ENCODE measurements around the gene CCZ1.
"Not testable (repeated sequence)": the region's sequence is repeated elsewhere in the genome, so short reads cannot be mapped to it uniquely, and the experiment has no call there.

DNA sequence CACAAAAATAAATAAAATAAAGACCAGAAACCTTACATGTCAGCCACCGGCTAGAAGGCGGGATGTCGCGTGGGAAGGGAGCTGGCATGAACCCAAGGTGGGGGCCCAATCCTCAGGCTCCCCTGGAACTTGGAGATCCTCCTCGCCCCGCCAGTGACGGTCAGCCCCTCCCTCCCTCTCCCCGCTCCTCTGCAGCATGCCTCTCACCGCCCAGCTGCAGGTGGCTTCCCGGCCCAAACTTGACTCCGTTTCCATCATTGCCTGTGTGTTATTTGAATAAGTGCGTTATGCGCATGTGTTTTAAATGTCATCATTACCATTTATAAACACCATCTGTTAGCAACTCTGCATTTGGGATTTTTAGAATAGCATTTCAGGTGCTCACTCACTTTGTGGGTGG, 64.7 kb downstream of the CCZ1 start:
- TF ChIP-seq SRF (CRISPR knock-in tag; IDR thresholded peaks at IDR 0.05); PATZ1 (CRISPR knock-in tag; IDR thresholded peaks at IDR 0.05; ENCODE audit: borderline replicate concordance); FOXA1 (IDR thresholded peaks at IDR 0.05; ENCODE audit: borderline replicate concordance); LARP7 (IDR thresholded peaks at IDR 0.05); NR1H2 (CRISPR knock-in tag; IDR thresholded peaks at IDR 0.05); CTCF (IDR thresholded peaks at IDR 0.05 in 2 of 3, conservative IDR thresholded peaks at IDR 0.05 in 1 of 3; ENCODE audit: insufficient read depth in 2 of 3, low read depth in 1 of 3, low read length in 3 of 3); POLR2AphosphoS5 (IDR thresholded peaks at IDR 0.05; ENCODE audit: control insufficient read depth, insufficient read depth, low read depth, low read length); ESRRA (IDR thresholded peaks at IDR 0.05; ENCODE audit: borderline replicate concordance, low read depth); YBX1 (IDR thresholded peaks at IDR 0.05): not testable (repeated sequence)
- TF ChIP-seq, protein P1, sequence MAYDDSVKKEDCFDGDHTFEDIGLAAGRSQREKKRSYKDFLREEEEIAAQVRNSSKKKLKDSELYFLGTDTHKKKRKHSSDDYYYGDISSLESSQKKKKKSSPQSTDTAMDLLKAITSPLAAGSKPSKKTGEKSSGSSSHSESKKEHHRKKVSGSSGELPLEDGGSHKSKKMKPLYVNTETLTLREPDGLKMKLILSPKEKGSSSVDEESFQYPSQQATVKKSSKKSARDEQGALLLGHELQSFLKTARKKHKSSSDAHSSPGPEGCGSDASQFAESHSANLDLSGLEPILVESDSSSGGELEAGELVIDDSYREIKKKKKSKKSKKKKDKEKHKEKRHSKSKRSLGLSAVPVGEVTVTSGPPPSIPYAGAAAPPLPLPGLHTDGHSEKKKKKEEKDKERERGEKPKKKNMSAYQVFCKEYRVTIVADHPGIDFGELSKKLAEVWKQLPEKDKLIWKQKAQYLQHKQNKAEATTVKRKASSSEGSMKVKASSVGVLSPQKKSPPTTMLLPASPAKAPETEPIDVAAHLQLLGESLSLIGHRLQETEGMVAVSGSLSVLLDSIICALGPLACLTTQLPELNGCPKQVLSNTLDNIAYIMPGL (CRISPR knock-in tag; IDR thresholded peaks at IDR 0.05): not testable (repeated sequence)

Measured in K562 (cell line).